ENCODE data around the gene CEP112.

GRCh38 chr17:66018786-66019185 lies 173.1 kb downstream of the CEP112 start:
- no peak for TF ChIP-seq CTCF (IDR thresholded peaks at IDR 0.05)
- TF ChIP-seq POLR2A (IDR thresholded peaks at IDR 0.05): no peak
